ENCODE results near the gene ONECUT3. TPM values are rescaled to one million over a fixed set of nuclear protein-coding genes. Genes with fewer than 3 reads are reported as not detected.
A peak's percentile ranks its signal among the peaks of the same experiment; 100 is the strongest.
"Not testable (repeated sequence)": the region's sequence is repeated elsewhere in the genome, so short reads cannot be mapped to it uniquely, and the experiment has no call there.

The ONECUT3 gene
- total and polyA plus RNA-seq, 4 experiments from 2014 or later, result not detected

DNA sequence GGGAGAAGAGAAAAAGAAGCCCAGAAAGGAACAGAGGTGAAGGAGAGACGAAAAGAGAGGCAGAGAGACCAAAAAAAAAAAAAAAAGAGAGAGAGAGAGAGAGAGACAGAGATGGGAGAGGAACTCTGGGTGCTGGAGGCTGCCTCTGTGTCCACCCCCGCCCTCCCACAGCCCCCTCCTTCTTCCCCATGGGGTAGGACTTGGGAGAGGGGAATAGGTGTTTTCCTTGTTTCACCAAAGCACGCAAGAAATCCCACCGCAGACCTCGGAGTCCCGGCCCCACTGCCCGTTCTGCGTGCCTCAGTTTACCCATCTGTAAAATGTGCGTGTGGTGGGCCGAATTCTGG, 4.9 kb downstream of the ONECUT3 start:
- Mint-ChIP-seq H3K27me3 (peaks cover 27 to 31% of the 10 kb centered on the region in 2 donors), H3K36me3 (no peaks in the 10 kb centered on the region), H3K4me1 (peaks cover 0 to 11% (median 4%) of the 10 kb centered on the region in 4 donors), H3K27ac (no peak overlapping the region), H3K4me3 (no peak overlapping the region), H3K9me3 (peaks cover 0 to 2% (median 0%) of the 10 kb centered on the region in 8 donors)
- DNase-seq, result no peak
- Histone ChIP-seq H3K4me3 (ENCODE audit: low read length in 2 of 2) (no peak overlapping the region), H3K27me3 (ENCODE audit: insufficient read depth, low read length) (peaks cover 37% of the 10 kb centered on the region), H3K27ac (ENCODE audit: low read depth, low read length) (no peak overlapping the region), H3K9me3 (ENCODE audit: control insufficient read depth in 1 of 2, low read length in 2 of 2) (no peaks in the 10 kb centered on the region), H3K4me1 (ENCODE audit: insufficient read depth, low read length) (peaks cover 5% of the 10 kb centered on the region), H3K36me3 (ENCODE audit: insufficient read depth, low read length) (no peaks in the 10 kb centered on the region)
- CTCF ChIA-PET (ENCODE audit: partially characterized antibody), result no interaction called here
- intact Hi-C loops (cut with micrococcal nuclease), result no loop called here
- POLR2A ChIA-PET (ENCODE audit: partially characterized antibody), result no interaction called here

DNA sequence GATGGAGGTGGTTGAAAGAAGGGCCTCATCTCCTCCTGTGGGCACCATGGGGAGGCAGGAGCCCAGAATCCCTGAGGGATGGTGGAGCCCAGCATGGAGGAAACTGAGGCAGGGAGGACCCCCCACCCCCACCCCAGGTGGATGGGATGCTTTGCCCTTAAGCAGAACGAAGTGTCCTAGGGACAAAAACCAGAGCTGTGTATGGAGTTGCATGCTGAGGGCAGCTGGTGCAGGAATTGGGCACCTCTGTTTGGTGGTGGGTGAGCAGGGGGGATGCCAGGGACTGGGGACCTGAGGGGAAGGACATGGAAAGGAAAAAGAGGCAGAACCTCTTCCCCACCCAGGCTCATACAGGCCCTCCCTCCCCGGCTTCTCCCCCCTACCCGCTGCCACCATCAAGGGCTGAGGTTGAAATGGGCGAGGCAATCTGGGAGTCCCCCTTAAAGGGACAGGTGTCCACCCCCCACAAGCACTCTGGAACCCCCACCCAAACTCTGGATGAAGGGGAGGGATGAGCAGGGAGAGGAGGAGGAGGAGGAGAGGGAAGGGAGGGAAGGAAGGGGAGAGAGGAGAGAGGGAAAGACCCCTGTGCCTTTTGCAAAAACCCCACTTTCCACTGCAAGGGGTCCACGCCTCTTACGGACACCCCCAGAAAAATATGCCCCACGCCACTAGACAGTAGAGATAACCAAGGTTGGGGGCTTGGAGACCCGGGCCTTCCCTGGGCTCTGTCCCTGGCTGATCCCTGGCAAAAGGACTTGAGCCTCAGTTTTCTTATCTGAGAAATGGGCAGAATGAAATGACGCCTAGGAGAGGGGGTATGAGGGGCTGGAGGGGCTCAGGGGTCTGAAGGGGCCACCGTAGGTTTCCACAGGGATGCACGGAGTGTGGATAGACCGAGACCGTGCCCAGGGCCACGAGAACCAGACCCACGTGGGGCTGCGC, 5.9 kb downstream of the ONECUT3 start:
- H3K9me3 ChIP-seq (ENCODE audit: control insufficient read depth in 1 of 2, low read length in 2 of 2), result no peaks in the 10 kb centered on the region
- ChIA-PET CTCF (ENCODE audit: partially characterized antibody) (interaction anchor here (0.8 kb wide), 1 partner anchor 10 kb away, joined by 3 read pairs; no protein-coding TSS in a partner anchor), POLR2A (ENCODE audit: partially characterized antibody) (no interaction called here)
- no peaks in the 10 kb centered on the region for H3K36me3 ChIP-seq (ENCODE audit: insufficient read depth, low read length)
- peaks cover 35 to 41% of the 10 kb centered on the region in 2 donors for H3K27me3 Mint-ChIP-seq
- peak in 1 of 5 donors; percentile 16 for DNase-seq
- peaks cover 0 to 5% (median 0%) of the 10 kb centered on the region in 8 donors for H3K9me3 Mint-ChIP-seq
- peaks cover 42% of the 10 kb centered on the region for H3K27me3 ChIP-seq (ENCODE audit: insufficient read depth, low read length)
- peak overlapping the region in 1 of 7 donors; percentile 59 for H3K27ac Mint-ChIP-seq
- no peak overlapping the region for H3K4me3 ChIP-seq (ENCODE audit: low read length in 2 of 2)
- H3K36me3 Mint-ChIP-seq, result no peaks in the 10 kb centered on the region
- no peak overlapping the region for H3K4me3 Mint-ChIP-seq
- no peak overlapping the region for H3K27ac ChIP-seq (ENCODE audit: low read depth, low read length)
- H3K4me1 Mint-ChIP-seq, result peaks cover 0 to 11% (median 5%) of the 10 kb centered on the region in 4 donors
- intact Hi-C loops (cut with micrococcal nuclease), result no loop called here
- peaks cover 5% of the 10 kb centered on the region for H3K4me1 ChIP-seq (ENCODE audit: insufficient read depth, low read length)

DNA sequence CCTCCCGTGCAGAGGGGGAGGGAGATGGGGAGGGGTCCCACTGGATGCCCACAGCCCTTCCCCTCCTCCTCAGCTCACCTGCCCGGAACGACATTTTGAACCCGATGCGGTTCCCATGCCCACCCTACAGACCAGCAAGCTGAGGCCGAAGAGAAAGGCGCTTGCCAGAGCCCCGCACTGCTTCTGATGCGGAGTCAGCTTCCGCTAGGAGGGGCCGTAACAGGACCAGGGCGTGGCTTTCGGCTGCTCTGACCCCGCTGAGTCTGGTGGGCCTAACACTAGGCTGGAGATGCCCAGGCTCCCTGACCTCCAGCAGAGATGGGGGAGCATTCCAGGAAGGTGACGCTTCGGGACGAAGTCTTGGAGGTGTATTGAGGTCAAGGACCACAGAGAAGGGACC, 6.7 kb downstream of the ONECUT3 start:
- peaks cover 0 to 11% (median 5%) of the 10 kb centered on the region in 4 donors for H3K4me1 Mint-ChIP-seq
- H3K36me3 Mint-ChIP-seq, result no peaks in the 10 kb centered on the region
- DNase-seq, result peak in 1 of 5 donors; percentile 29
- no peak overlapping the region for H3K4me3 Mint-ChIP-seq
- H3K36me3 ChIP-seq (ENCODE audit: insufficient read depth, low read length), result no peaks in the 10 kb centered on the region
- no peak overlapping the region for H3K27ac ChIP-seq (ENCODE audit: low read depth, low read length)
- no peaks in the 10 kb centered on the region for H3K9me3 ChIP-seq (ENCODE audit: control insufficient read depth in 1 of 2, low read length in 2 of 2)
- H3K27me3 ChIP-seq (ENCODE audit: insufficient read depth, low read length), result peaks cover 44% of the 10 kb centered on the region
- H3K27me3 Mint-ChIP-seq, result peaks cover 38 to 41% of the 10 kb centered on the region in 2 donors
- no peak overlapping the region for H3K4me3 ChIP-seq (ENCODE audit: low read length in 2 of 2)
- peaks cover 0 to 5% (median 0%) of the 10 kb centered on the region in 8 donors for H3K9me3 Mint-ChIP-seq
- peaks cover 5% of the 10 kb centered on the region for H3K4me1 ChIP-seq (ENCODE audit: insufficient read depth, low read length)
- POLR2A ChIA-PET (ENCODE audit: partially characterized antibody), result no interaction called here
- CTCF ChIA-PET (ENCODE audit: partially characterized antibody), result interaction anchor here (0.8 kb wide), 1 partner anchor 9 kb away, joined by 3 read pairs; no protein-coding TSS in a partner anchor
- intact Hi-C loops (cut with micrococcal nuclease), result no loop called here
- no peak overlapping the region for H3K27ac Mint-ChIP-seq

DNA sequence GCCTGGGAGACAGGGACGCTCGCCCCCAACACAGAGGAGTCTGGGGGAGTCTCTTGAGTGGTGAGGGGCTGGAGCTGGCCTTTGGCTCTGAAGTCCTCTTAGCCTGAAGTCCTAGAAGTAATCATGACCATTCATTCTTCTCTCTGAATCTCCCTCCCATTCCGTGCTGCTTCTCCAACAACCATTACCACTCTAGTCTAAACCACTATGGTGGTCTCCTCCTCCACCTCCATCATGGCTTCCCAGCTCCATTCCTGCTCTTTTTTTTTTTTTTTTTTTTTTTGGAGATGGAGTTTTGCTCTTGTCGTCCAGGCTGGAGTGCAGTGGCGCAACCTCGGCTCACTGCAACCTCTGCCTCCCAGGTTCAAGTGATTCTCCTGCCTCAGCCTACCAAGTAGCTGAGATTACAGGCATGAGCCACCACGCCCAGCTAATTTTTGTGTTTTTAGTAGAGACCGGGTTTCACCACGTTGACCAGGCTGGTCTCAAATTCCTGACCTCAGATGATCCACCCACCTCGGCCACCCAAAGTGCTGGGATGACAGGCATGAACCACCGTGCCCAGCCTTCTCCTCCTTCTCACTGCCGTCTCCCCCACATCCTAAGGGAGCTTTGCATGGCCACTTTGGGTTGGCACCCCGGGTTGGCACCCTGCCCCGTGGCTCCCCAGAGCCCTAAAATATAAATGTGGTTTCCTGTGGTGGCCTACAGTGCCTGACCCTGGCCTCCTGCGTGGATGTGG, 7.7 kb downstream of the ONECUT3 start:
- intact Hi-C loops (cut with micrococcal nuclease), result not testable (repeated sequence)

DNA sequence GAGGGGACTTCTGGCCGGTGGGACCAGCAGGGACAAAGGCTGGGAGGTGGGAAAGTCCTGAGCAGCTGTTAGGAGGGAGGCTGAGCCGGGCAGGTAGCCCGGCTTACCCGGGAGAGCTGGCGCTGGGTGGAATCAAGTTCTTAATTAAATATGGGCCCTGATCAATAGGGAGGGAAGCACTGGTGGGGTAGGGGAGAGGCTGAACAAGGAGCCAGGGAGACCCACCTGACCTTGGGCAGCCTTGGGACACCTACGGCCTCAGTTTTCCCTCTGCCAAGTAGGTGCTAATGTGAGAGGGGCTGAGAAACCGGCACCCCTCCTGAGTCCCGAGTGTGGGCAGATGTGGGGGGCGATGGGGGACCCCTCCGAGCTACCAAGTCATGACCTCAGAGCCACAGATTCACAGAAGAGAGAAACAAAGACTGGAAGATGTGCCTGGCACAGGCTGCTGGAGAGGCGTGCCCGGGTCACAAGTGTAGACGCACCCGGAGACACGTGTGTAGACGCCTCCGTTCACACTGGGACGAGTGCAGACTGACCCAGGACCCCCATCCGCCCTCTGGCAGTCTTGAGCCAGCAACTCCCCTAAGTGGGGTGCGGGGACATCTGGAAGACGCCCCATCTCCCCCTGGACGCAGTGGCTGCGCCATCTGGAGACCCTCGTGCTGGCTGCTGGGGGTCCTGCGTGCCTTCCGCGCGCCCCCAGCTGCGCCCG, 8.4 kb downstream of the ONECUT3 start:
- H3K9me3 ChIP-seq (ENCODE audit: control insufficient read depth in 1 of 2, low read length in 2 of 2), result no peaks in the 10 kb centered on the region
- POLR2A ChIA-PET (ENCODE audit: partially characterized antibody), result interaction anchor here (0.7 kb wide), 1 partner anchor 44 kb away, joined by 3 read pairs; no protein-coding TSS in a partner anchor

More for the DNA sequence above, 7.7 kb downstream of the ONECUT3 start:
- Mint-ChIP-seq H3K4me1 (peaks cover 0 to 11% (median 3%) of the 10 kb centered on the region in 4 donors), H3K27me3 (peaks cover 40 to 45% of the 10 kb centered on the region in 2 donors)
- not testable (repeated sequence) for H3K4me1 ChIP-seq (ENCODE audit: insufficient read depth, low read length); H3K4me3 ChIP-seq (ENCODE audit: low read length in 2 of 2); H3K36me3 ChIP-seq (ENCODE audit: insufficient read depth, low read length); H3K27ac Mint-ChIP-seq; H3K9me3 Mint-ChIP-seq; H3K9me3 ChIP-seq (ENCODE audit: control insufficient read depth in 1 of 2, low read length in 2 of 2); H3K27ac ChIP-seq (ENCODE audit: low read depth, low read length); H3K4me3 Mint-ChIP-seq; H3K36me3 Mint-ChIP-seq
- peak in 1 of 5 donors; percentile 9 for DNase-seq
- POLR2A ChIA-PET (ENCODE audit: partially characterized antibody), result interaction anchor here (0.7 kb wide), 1 partner anchor 45 kb away, joined by 3 read pairs; no protein-coding TSS in a partner anchor
- peaks cover 45% of the 10 kb centered on the region for H3K27me3 ChIP-seq (ENCODE audit: insufficient read depth, low read length)
- CTCF ChIA-PET (ENCODE audit: partially characterized antibody), result interaction anchor here (0.7 kb wide), 1 partner anchor 34 kb away, joined by 3 read pairs; no protein-coding TSS in a partner anchor

DNA sequence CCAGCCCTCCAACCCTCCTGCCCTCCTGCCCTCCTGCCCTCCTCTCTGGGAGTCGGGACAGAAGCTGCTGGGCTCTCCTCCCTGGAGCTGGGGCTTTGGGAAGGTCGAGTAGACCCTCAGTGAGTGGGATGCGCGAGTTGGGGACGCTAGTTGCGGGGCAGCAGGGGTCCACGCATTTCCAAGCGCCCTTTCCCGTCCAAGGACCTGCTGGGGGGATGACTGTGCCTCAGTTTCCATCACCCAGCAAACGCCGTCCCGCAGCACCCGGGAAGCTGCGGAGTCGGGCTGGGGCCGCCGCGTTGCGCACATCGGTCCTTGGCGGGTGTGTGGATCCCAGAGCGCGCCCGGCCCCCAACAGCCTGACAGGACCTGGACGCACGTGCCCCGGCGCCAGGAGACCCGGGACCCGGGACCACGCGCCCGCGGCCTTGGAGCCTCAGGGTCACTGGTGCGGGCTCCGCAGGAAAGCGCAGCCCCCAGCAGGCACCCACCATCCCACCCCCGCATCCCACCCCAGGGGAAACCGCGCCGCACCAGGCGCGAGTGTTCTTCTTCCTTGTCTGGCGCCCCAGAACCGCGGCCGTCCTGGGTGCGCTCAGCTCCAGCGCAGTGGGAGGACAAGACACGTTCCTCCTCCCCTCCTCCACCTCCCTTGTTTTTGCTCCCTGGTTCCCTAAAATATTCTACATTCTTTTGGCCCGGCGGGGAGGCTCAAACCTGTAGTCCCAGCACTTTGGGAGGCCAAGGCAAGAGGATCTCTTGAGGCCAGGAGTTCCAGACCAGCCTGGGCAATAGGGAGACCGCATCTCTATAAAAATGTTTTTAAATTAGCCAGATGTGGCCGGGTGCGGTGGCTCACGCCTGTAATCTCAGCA, 9.2 kb downstream of the ONECUT3 start:
- Mint-ChIP-seq H3K4me3 (no peak overlapping the region), H3K27ac (peak overlapping the region in 1 of 7 donors; percentile 48), H3K36me3 (no peaks in the 10 kb centered on the region), H3K9me3 (peaks cover 0 to 8% (median 0%) of the 10 kb centered on the region in 8 donors), H3K27me3 (peaks cover 38 to 40% of the 10 kb centered on the region in 2 donors), H3K4me1 (peaks cover 0 to 2% (median 0%) of the 10 kb centered on the region in 4 donors)
- CTCF ChIA-PET (ENCODE audit: partially characterized antibody), result no interaction called here
- Histone ChIP-seq H3K9me3 (ENCODE audit: control insufficient read depth in 1 of 2, low read length in 2 of 2) (no peaks in the 10 kb centered on the region), H3K4me1 (ENCODE audit: insufficient read depth, low read length) (peaks cover under 1% of the 10 kb centered on the region), H3K36me3 (ENCODE audit: insufficient read depth, low read length) (no peaks in the 10 kb centered on the region), H3K27me3 (ENCODE audit: insufficient read depth, low read length) (peaks cover 47% of the 10 kb centered on the region), H3K27ac (ENCODE audit: low read depth, low read length) (no peak overlapping the region), H3K4me3 (ENCODE audit: low read length in 2 of 2) (no peak overlapping the region)
- POLR2A ChIA-PET (ENCODE audit: partially characterized antibody), result no interaction called here
- DNase-seq, result peak in 1 of 5 donors; percentile 19
- intact Hi-C loops (cut with micrococcal nuclease), result no loop called here

More for the DNA sequence above, 8.4 kb downstream of the ONECUT3 start:
- H3K4me1 Mint-ChIP-seq, result peaks cover 0 to 6% (median 3%) of the 10 kb centered on the region in 4 donors
- Histone ChIP-seq H3K36me3 (ENCODE audit: insufficient read depth, low read length) (no peaks in the 10 kb centered on the region), H3K27ac (ENCODE audit: low read depth, low read length) (no peak overlapping the region), H3K4me1 (ENCODE audit: insufficient read depth, low read length) (peaks cover 5% of the 10 kb centered on the region), H3K27me3 (ENCODE audit: insufficient read depth, low read length) (peaks cover 48% of the 10 kb centered on the region), H3K4me3 (ENCODE audit: low read length in 2 of 2) (no peak overlapping the region)
- peak in 1 of 5 donors; percentile 19 for DNase-seq
- no peaks in the 10 kb centered on the region for H3K36me3 Mint-ChIP-seq
- intact Hi-C loops (cut with micrococcal nuclease), result no loop called here
- H3K27me3 Mint-ChIP-seq, result peaks cover 40 to 42% of the 10 kb centered on the region in 2 donors
- CTCF ChIA-PET (ENCODE audit: partially characterized antibody), result interaction anchor here (0.7 kb wide), 1 partner anchor 33 kb away, joined by 3 read pairs; no protein-coding TSS in a partner anchor
- H3K27ac Mint-ChIP-seq, result no peak overlapping the region
- H3K4me3 Mint-ChIP-seq, result no peak overlapping the region
- H3K9me3 Mint-ChIP-seq, result peaks cover 0 to 10% (median 0%) of the 10 kb centered on the region in 8 donors

Data from CD4-positive, alpha-beta memory T cell (primary cell).